HepG2 (cell line): ENCODE measurements around the gene METTL27. TPM values are rescaled to one million over a fixed set of nuclear protein-coding genes. Genes with fewer than 3 reads are reported as not detected.

ENCODE experiments used
- ATAC-seq: fragments of 200-7000 bp; cut with Tn5 transposase; 3 replicates; pipeline ENCODE4 v1.9.1; 2020; ENCODE audit warnings: mild to moderate bottlenecking, moderate library complexity
- BruUV-seq: library from RNA; stranded (reverse); fragments of 400-500 nt; replicated peaks from 2 replicates; lab custom pipeline; 2021; lab: Mats Ljungman, UMichigan
- CTCF ChIA-PET: fragments of 300-600 bp; formaldehyde crosslinking; extraction: SDS; loops from one replicate; lab custom pipeline; 2021; ENCODE audit warnings: low total read pairs, inconsistent platforms, low intra/inter-chr PET ratio; lab: Yijun Ruan, JAX
- POLR2A ChIA-PET: fragments of 350-600 bp; sonication (Branson Sonifier 250); formaldehyde crosslinking; loops from one replicate; lab custom pipeline; 2020; ENCODE audit warnings: antibody characterized with exemption, inconsistent platforms; lab: Yijun Ruan, JAX
- DNase-seq: peaks from one replicate; pipeline ENCODE4 v3.0.0-alpha.2; 2015; ENCODE audit warnings: low spot score
- FAIRE-seq: peaks from 3 replicates; lab custom pipeline; 2011; peaks lifted over from hg19 to GRCh38; lab: Jason Lieb, UNC
- H2AFZ ChIP-seq: one replicate; pipeline ENCODE4 v1.6.1; 2011; ENCODE audit warnings: low read length, inconsistent platforms
- H3K27ac ChIP-seq: fragments of 300-600 bp; 3 replicates; pipeline ENCODE4 v1.8.0; 2011; ENCODE audit warnings: mixed run types, mild to moderate bottlenecking, mixed read lengths, low read length, inconsistent platforms; ENCODE audit not compliant: insufficient read depth; ENCODE audit errors: extremely low read length
- H3K27me3 ChIP-seq, 2 experiments: fragments of 200-600 bp in 1 of 2; 2 replicates in 1 of 2; 3 replicates in 1 of 2; pipeline versions ENCODE4 v1.6.0 to v1.8.0; 2011; ENCODE audit warnings: low read length in 2 of 2, mild to moderate bottlenecking in 2 of 2, moderate library complexity in 2 of 2, inconsistent platforms in 1 of 2; ENCODE audit not compliant: insufficient read depth in 2 of 2, control insufficient read depth in 1 of 2
- H3K36me3 ChIP-seq, 2 experiments: fragments of 200-600 bp in 1 of 2; replicated peaks in 1 of 2; 2 replicates in 1 of 2; 3 replicates in 1 of 2; pipeline versions ENCODE4 v1.5.1 to v1.8.0; 2011; ENCODE audit warnings: low read length in 2 of 2, inconsistent platforms in 1 of 2; ENCODE audit not compliant: insufficient read depth in 2 of 2, control insufficient read depth in 1 of 2
- H3K4me1 ChIP-seq: 2 replicates; pipeline ENCODE4 v1.5.1; 2012; ENCODE audit warnings: low read length, inconsistent platforms; ENCODE audit not compliant: insufficient read depth
- H3K4me2 ChIP-seq: 2 replicates; pipeline ENCODE4 v1.6.0; 2011; ENCODE audit warnings: low read depth, low read length, inconsistent platforms
- H3K4me3 ChIP-seq, 3 experiments: fragments of 200-600 bp in 1 of 3; sonication (generic), shearing (Covaris generic) in 1 of 3; replicated peaks in 1 of 3; 2 replicates each; pipeline ENCODE4 v1.5.1; 2011 to 2016; ENCODE audit warnings: low read length in 3 of 3, inconsistent platforms in 2 of 3, low read depth in 2 of 3, mild to moderate bottlenecking in 2 of 3, control low read depth in 1 of 3, mixed read lengths in 1 of 3; ENCODE audit not compliant: insufficient read depth in 1 of 3
- H3K79me2 ChIP-seq: one replicate; pipeline ENCODE4 v1.6.1; 2011; ENCODE audit warnings: low read length, inconsistent platforms; ENCODE audit not compliant: insufficient read depth
- H3K9ac ChIP-seq: 2 replicates; pipeline ENCODE4 v1.6.0; 2011; ENCODE audit warnings: mild to moderate bottlenecking, low read depth, low read length, inconsistent platforms; ENCODE audit not compliant: insufficient read depth
- H3K9me3 ChIP-seq: 2 replicates; pipeline ENCODE4 v1.5.1; 2012; ENCODE audit warnings: mild to moderate bottlenecking, low read length
- H4K20me1 ChIP-seq: 2 replicates; pipeline ENCODE4 v1.6.0; 2011; ENCODE audit warnings: inconsistent platforms, mild to moderate bottlenecking, low read length, moderate library complexity; ENCODE audit not compliant: insufficient read depth
- HOXA9 ChIP-seq: sonication (generic); formaldehyde crosslinking; IDR thresholded peaks from 2 replicates; pipeline ENCODE4 v1.8.1; 2022; ENCODE audit warnings: missing genetic modification reagents, mild to moderate bottlenecking, moderate library complexity, borderline replicate concordance
- SIN3B ChIP-seq: fragments of 150-350 bp; IDR thresholded peaks from 2 replicates; pipeline ENCODE4 v1.6.1; 2014; ENCODE audit warnings: low read length
- THRA ChIP-seq: sonication (generic); formaldehyde crosslinking; IDR thresholded peaks from 2 replicates; pipeline ENCODE4 v1.4.0; 2020; ENCODE audit warnings: missing genetic modification reagents, borderline replicate concordance
- ZBTB40 ChIP-seq, 2 experiments: fragments of 450-650 bp in 1 of 2; sonication (generic) in 1 of 2; formaldehyde crosslinking in 1 of 2; IDR thresholded peaks; 2 replicates each; pipeline versions ENCODE4 v1.6.1 to v1.8.0; 2016 to 2022; ENCODE audit warnings: antibody characterized with exemption in 1 of 2, mild to moderate bottlenecking in 1 of 2, missing genetic modification reagents in 1 of 2
- ZNF124 ChIP-seq: sonication (generic); formaldehyde crosslinking; IDR thresholded peaks from 2 replicates; pipeline ENCODE4 v1.4.0; 2020; ENCODE audit warnings: missing genetic modification reagents
- ZNF580 ChIP-seq: IDR thresholded peaks from 2 replicates; pipeline ENCODE4 v1.6.1; 2016; ENCODE audit warnings: low read depth, borderline replicate concordance
- WGBS: methylation state at CpG from one replicate; pipeline ENCODE4 v1.1.6; 2017; ENCODE audit warnings: low lambda C conversion rate; 5-methylcytosine and 5-hydroxymethylcytosine counted together
- in situ Hi-C: cut with HindIII; loops from 2 replicates; pipeline ENCODE4 v1.10.0; 2017; ENCODE audit warnings: low pct_unique_long_range_greater_than_20kb; ENCODE audit not compliant: extremely low pct_ligation_motif_present
- intact Hi-C: fragments of 100-400 bp; cut with micrococcal nuclease; formaldehyde crosslinking; loops from one replicate; pipeline ENCODE4 v1.10.0; 2022; ENCODE audit not compliant: unreplicated experiment
- polyA plus RNA-seq, 8 experiments: library from polyadenylated mRNA; depleted of rRNA in 3 of 8; stranded (reverse) in 7 of 8; unstranded in 1 of 8; fragments of >200 nt; fragmentation: Illumina TruSeq in 4 of 8; extraction: Trizol in 4 of 8; gene quantifications; 2 replicates each; pipeline versions ENCODE4 v1.2.1 to v1.2.3, GENCODE V29; 2011 to 2016; ENCODE audit warnings: low read depth in 4 of 8, missing spikeins in 1 of 8, mixed read lengths in 1 of 8; ENCODE audit not compliant: insufficient read depth in 1 of 8
- total RNA-seq, 5 experiments: library from RNA; depleted of rRNA; stranded (reverse); fragments of >200 nt; fragmentation: Illumina TruSeq; extraction: Trizol; gene quantifications; 2 replicates each; pipeline ENCODE4 v1.2.3, GENCODE V29; 2016; ENCODE audit warnings: low read depth in 1 of 5

Gene METTL27
- total and polyA plus RNA-seq, 2 of the 13 experiments (the other 11 are each of a cell fraction or from before 2014, with no cell fraction given), result 2.0 to 3.0 TPM

- CTCF ChIA-PET, result no interaction called here
- peaks cover 4% of the 10 kb centered on the region for H3K4me1 ChIP-seq
- no peaks in the 10 kb centered on the region for H4K20me1 ChIP-seq
- intact Hi-C loops, result no loop called here
- no peaks in the 10 kb centered on the region for H3K79me2 ChIP-seq
- no peak for DNase-seq
- H2AFZ ChIP-seq, result no peak within 1 kb of the TSS
- H3K27ac ChIP-seq, result no peak within 1 kb of the TSS
- H3K4me3 ChIP-seq, result no peak within 1 kb of the TSS
- H3K9me3 ChIP-seq, result no peaks in the 10 kb centered on the region
- H3K36me3 ChIP-seq, result no peaks in the 10 kb centered on the region
- H3K27me3 ChIP-seq, result peaks cover 1 to 8% of the 10 kb centered on the region in 2 experiments; a peak in 3 of 5 replicates
- no peak within 1 kb of the TSS for H3K9ac ChIP-seq
- in situ Hi-C loops, result no loop called here
- WGBS, result 41% methylated on average over 8 of the region's 11 CpGs
- no peak for TF ChIP-seq ZNF124 (CRISPR knock-in tag)
- TF ChIP-seq THRA, result no peak
- no peak for TF ChIP-seq ZBTB40 (IDR thresholded peaks at IDR 0.05)
- no peak for TF ChIP-seq ZBTB40 (CRISPR knock-in tag; IDR thresholded peaks at IDR 0.05)
- no peak for TF ChIP-seq ZNF580 (CRISPR knock-in tag)
- no peak for TF ChIP-seq HOXA9 (CRISPR knock-in tag)
- no peak for TF ChIP-seq SIN3B
- no peak for ATAC-seq
- POLR2A ChIA-PET, result interaction anchor here (0.7 kb wide), 1 partner anchor 12 kb away, joined by 3 read pairs; no protein-coding TSS in a partner anchor
- no TSS peak for BruUV-seq
- H3K4me2 ChIP-seq, result no peak within 1 kb of the TSS
- FAIRE-seq, result no peak
Measured at GRCh38 chr7:73860859-73861258, 18.5 kb upstream of the METTL27 start, which contains the start of gene TMEM270. Gene TMEM270 (plus strand): TSS chr7:73861159. CDS start chr7:73861195, 36 bp downstream.
